Neural crest cell (in vitro differentiated cells): ENCODE data around the gene SH2D3C. TPM values are rescaled to one million over a fixed set of nuclear protein-coding genes. Genes with fewer than 3 reads are reported as not detected.
A peak's percentile ranks its signal among the peaks of the same experiment; 100 is the strongest.

Experiments
- DNase-seq: peaks from one replicate; pipeline ENCODE4 v3.0.0; 2021; ENCODE audit warnings: low read depth, mixed read lengths, low spot score
- H3K27ac Mint-ChIP-seq: one replicate; pipeline ENCODE4 v1.8.0; 2021; ENCODE audit warnings: mild to moderate bottlenecking, mixed read lengths; ENCODE audit not compliant: unreplicated experiment
- H3K27me3 Mint-ChIP-seq: 2 replicates; pipeline ENCODE4 v1.8.0; 2021; ENCODE audit warnings: low read depth, mild to moderate bottlenecking, mixed read lengths
- H3K36me3 Mint-ChIP-seq: 2 replicates; pipeline ENCODE4 v1.8.0; 2021; ENCODE audit warnings: low read depth, mild to moderate bottlenecking, mixed read lengths
- H3K4me1 Mint-ChIP-seq: 2 replicates; pipeline ENCODE4 v1.8.0; 2021; ENCODE audit warnings: mixed read lengths
- H3K4me3 Mint-ChIP-seq: one replicate; pipeline ENCODE4 v1.8.0; 2021; ENCODE audit warnings: mild to moderate bottlenecking, mixed read lengths
- H3K9me3 Mint-ChIP-seq: 2 replicates; pipeline ENCODE4 v1.8.0; 2021; ENCODE audit warnings: mixed read lengths
- CTCF ChIP-seq: fragments of 200-600 bp; sonication (generic); conservative IDR thresholded peaks from 2 replicates; pipeline ENCODE4 v1.5.0; 2021; ENCODE audit warnings: antibody characterized with exemption, mild to moderate bottlenecking
- total RNA-seq: library from RNA; stranded (reverse); gene quantifications from 2 replicates; pipeline ENCODE4 v1.2.1, GENCODE V29; 2021

SH2D3C gene
- total RNA-seq, 1 donor from 2014 or later, result 7.2 TPM

- H3K27me3 Mint-ChIP-seq, result no peaks in the 10 kb centered on the region
- DNase-seq, result no peak
- no peak overlapping the region for H3K27ac Mint-ChIP-seq
- no peak overlapping the region for H3K4me3 Mint-ChIP-seq
- H3K9me3 Mint-ChIP-seq, result no peaks in the 10 kb centered on the region
- no peak for TF ChIP-seq CTCF
- no peaks in the 10 kb centered on the region for H3K36me3 Mint-ChIP-seq
- peaks cover 8% of the 10 kb centered on the region for H3K4me1 Mint-ChIP-seq
Measured at GRCh38 chr9:127721391-127721821, 57.1 kb downstream of the SH2D3C start.

GRCh38 chr9:127720865-127721227, 57.6 kb downstream of the SH2D3C start:
- no peak for TF ChIP-seq CTCF
- DNase-seq, result no peak
- Mint-ChIP-seq H3K4me1 (peaks cover 13% of the 10 kb centered on the region), H3K27ac (no peak overlapping the region), H3K4me3 (no peak overlapping the region), H3K36me3 (no peaks in the 10 kb centered on the region), H3K9me3 (no peaks in the 10 kb centered on the region), H3K27me3 (no peaks in the 10 kb centered on the region)

- peak overlapping the region; percentile 47 for H3K4me3 Mint-ChIP-seq
- TF ChIP-seq CTCF, result no peak
- no peak for DNase-seq
- H3K4me1 Mint-ChIP-seq, result peaks cover 19% of the 10 kb centered on the region
- no peaks in the 10 kb centered on the region for H3K9me3 Mint-ChIP-seq
- H3K36me3 Mint-ChIP-seq, result no peaks in the 10 kb centered on the region
- H3K27ac Mint-ChIP-seq, result peak overlapping the region; percentile 84
- peaks cover 2% of the 10 kb centered on the region for H3K27me3 Mint-ChIP-seq
Measured at GRCh38 chr9:127720031-127720864, 58.2 kb downstream of the SH2D3C start.

- peaks cover 19% of the 10 kb centered on the region for H3K4me1 Mint-ChIP-seq
- no peaks in the 10 kb centered on the region for H3K36me3 Mint-ChIP-seq
- H3K27me3 Mint-ChIP-seq, result peaks cover 2% of the 10 kb centered on the region
- no peak for TF ChIP-seq CTCF
- peak overlapping the region; percentile 72 for H3K4me3 Mint-ChIP-seq
- no peaks in the 10 kb centered on the region for H3K9me3 Mint-ChIP-seq
- no peak for DNase-seq
- no peak overlapping the region for H3K27ac Mint-ChIP-seq
Measured at GRCh38 chr9:127717766-127718165, 60.7 kb downstream of the SH2D3C start.

- Mint-ChIP-seq H3K4me3 (peak overlapping the region; percentile 100), H3K27ac (peak overlapping the region; percentile 98), H3K9me3 (no peaks in the 10 kb centered on the region), H3K4me1 (peaks cover 19% of the 10 kb centered on the region), H3K27me3 (peaks cover 2% of the 10 kb centered on the region), H3K36me3 (no peaks in the 10 kb centered on the region)
- DNase-seq, result no peak
- TF ChIP-seq CTCF, result no peak
Measured at GRCh38 chr9:127716412-127716811, 62.1 kb downstream of the SH2D3C start.
